Upper lobe of left lung (tissue), 4 donors: Measurements from ENCODE around the gene FAM53B.

Experiments used
- EP300 ChIP-seq, 4 donors: sonication (generic); formaldehyde crosslinking; IDR thresholded peaks; one replicate each; pipeline ENCODE4 v1.5.1; 2017; ENCODE audit warnings: antibody characterized with exemption in 4 of 4, control low read depth in 2 of 4
- TF ChIP-seq, protein P1 (sequence below), 6 experiments: fragments of 450-650 bp in 4 of 6; fragments of 200-600 bp in 2 of 6; sonication (generic) in 2 of 6; IDR thresholded peaks; one replicate each; pipeline ENCODE4 v1.5.1; 2016 to 2019; ENCODE audit warnings: antibody characterized with exemption in 6 of 6

DNA sequence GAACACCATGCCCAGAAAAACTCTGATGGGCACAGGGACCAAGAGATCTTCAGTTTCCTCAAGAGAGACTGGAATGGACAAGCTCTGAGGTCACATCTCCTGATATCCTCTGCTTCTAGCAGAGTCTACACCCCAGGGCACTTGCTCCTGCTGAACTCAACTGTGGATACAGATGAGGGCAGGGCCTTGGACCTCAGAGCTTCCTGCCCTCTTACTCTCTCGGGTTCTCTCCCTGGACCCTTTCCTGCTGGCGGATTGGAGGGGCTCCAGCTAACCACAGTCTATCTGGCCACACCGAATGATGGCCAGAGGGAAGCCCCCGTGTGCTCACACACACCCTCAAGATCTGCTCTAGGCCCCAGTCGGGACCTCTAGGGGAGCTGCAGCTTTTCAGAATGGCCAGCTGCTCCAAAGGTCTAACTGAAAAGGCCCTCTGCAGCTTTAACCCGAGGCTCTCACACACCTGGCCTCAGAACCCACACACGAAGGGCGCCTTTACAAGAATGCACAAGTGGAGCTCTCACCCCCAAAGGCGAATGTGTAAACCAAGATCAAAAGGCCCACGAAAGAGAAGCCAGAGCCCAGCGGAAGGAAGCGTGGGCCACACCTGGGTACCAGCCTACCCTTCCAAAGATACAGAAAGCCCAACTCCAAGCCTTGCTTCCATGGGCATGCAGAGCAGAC is 65.5 kb downstream of the FAM53B start:
- TF ChIP-seq, protein P1, sequence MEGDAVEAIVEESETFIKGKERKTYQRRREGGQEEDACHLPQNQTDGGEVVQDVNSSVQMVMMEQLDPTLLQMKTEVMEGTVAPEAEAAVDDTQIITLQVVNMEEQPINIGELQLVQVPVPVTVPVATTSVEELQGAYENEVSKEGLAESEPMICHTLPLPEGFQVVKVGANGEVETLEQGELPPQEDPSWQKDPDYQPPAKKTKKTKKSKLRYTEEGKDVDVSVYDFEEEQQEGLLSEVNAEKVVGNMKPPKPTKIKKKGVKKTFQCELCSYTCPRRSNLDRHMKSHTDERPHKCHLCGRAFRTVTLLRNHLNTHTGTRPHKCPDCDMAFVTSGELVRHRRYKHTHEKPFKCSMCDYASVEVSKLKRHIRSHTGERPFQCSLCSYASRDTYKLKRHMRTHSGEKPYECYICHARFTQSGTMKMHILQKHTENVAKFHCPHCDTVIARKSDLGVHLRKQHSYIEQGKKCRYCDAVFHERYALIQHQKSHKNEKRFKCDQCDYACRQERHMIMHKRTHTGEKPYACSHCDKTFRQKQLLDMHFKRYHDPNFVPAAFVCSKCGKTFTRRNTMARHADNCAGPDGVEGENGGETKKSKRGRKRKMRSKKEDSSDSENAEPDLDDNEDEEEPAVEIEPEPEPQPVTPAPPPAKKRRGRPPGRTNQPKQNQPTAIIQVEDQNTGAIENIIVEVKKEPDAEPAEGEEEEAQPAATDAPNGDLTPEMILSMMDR (IDR thresholded peaks at IDR 0.05), result no peak
- TF ChIP-seq EP300 (IDR thresholded peaks at IDR 0.05), result no peak
